Activated gamma-delta T cell (primary cell): ENCODE measurements around the gene ZNF431.
A peak's percentile ranks its signal among the peaks of the same experiment; 100 is the strongest.
"Not testable (repeated sequence)": the region's sequence is repeated elsewhere in the genome, so short reads cannot be mapped to it uniquely, and the experiment has no call there.

Source experiments
- DNase-seq: peaks from one replicate; lab custom pipeline; 2025; lab: John Stamatoyannopoulos, UW
- total RNA-seq, 2 donors: gene quantifications; one replicate each; lab custom pipeline; 2026; lab: John Stamatoyannopoulos, UW

The ZNF431 gene
- total RNA-seq, result 88.5 to 101 reads per million in 2 donors

- peak; percentile 51 for DNase-seq
Measured at GRCh38 chr19:21141787-21142464, at the start of gene ZNF431. Gene ZNF431, plus strand, starts transcription at chr19:21142040. Its CDS starts 144 bp downstream, at chr19:21142184.

- no peak for DNase-seq
Measured at GRCh38 chr19:21092109-21092508, 49.7 kb upstream of the ZNF431 start.

- no peak for DNase-seq
Measured at GRCh38 chr19:21094347-21095025, 47.4 kb upstream of the ZNF431 start.

GRCh38 chr19:21098291-21098690 is 43.5 kb upstream of the ZNF431 start:
- DNase-seq, result no peak

- DNase-seq, result no peak
Measured at GRCh38 chr19:21101521-21102242, 40.2 kb upstream of the ZNF431 start.

- DNase-seq, result no peak
Measured at GRCh38 chr19:21109116-21109515, 32.7 kb upstream of the ZNF431 start.

GRCh38 chr19:21110183-21110582 is 31.7 kb upstream of the ZNF431 start:
- DNase-seq, result no peak

GRCh38 chr19:21115430-21115829 is 26.4 kb upstream of the ZNF431 start:
- no peak for DNase-seq

- no peak for DNase-seq
Measured at GRCh38 chr19:21117041-21117907, 24.6 kb upstream of the ZNF431 start.

GRCh38 chr19:21126078-21126477 is 15.8 kb upstream of the ZNF431 start:
- DNase-seq, result no peak

GRCh38 chr19:21127001-21127400 is 14.8 kb upstream of the ZNF431 start:
- no peak for DNase-seq

- DNase-seq, result no peak
Measured at GRCh38 chr19:21127898-21128297, 13.9 kb upstream of the ZNF431 start.

GRCh38 chr19:21128901-21129698 is 12.7 kb upstream of the ZNF431 start:
- DNase-seq, result no peak

- no peak for DNase-seq
Measured at GRCh38 chr19:21130097-21130775, 11.6 kb upstream of the ZNF431 start.

GRCh38 chr19:21133633-21134032 is 8.2 kb upstream of the ZNF431 start:
- DNase-seq, result no peak

GRCh38 chr19:21134934-21135366 is 6.9 kb upstream of the ZNF431 start:
- no peak for DNase-seq

GRCh38 chr19:21135433-21135832 is 6.4 kb upstream of the ZNF431 start:
- no peak for DNase-seq

- DNase-seq, result no peak
Measured at GRCh38 chr19:21138130-21138529, 3.7 kb upstream of the ZNF431 start.

- not testable (repeated sequence) for DNase-seq
Measured at GRCh38 chr19:21141006-21141405, 834 bp upstream of the ZNF431 start.

GRCh38 chr19:21143428-21143827 is 1.6 kb downstream of the ZNF431 start:
- DNase-seq, result no peak
